ENCODE measurements around the gene GALNT2. TPM values are rescaled to one million over a fixed set of nuclear protein-coding genes. Genes with fewer than 3 reads are reported as not detected.

The GALNT2 gene
- total and polyA plus RNA-seq, 8 donors, result 18.3 to 118 (median 57.3) TPM

DNA sequence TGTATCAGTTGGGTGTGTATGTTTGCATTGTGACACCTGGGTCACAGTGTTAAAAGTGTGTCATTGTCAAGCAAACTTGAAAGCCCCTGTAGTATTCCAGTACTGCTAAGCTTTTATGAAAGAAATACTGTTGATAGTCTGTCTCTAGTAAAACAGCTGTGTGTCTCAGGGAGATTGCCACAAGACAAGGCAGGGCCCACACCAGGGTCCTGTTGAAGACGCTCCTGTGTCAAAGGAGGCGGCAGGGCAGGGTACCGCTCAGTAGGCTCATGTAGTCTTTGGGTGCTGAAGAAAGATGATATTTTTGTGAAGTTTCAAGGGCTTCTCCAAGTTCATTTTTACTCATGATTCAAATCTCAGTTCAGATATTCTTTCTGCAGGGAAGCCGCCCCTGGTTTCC is 132.5 kb downstream of the GALNT2 start:
- TF ChIP-seq, protein P1, sequence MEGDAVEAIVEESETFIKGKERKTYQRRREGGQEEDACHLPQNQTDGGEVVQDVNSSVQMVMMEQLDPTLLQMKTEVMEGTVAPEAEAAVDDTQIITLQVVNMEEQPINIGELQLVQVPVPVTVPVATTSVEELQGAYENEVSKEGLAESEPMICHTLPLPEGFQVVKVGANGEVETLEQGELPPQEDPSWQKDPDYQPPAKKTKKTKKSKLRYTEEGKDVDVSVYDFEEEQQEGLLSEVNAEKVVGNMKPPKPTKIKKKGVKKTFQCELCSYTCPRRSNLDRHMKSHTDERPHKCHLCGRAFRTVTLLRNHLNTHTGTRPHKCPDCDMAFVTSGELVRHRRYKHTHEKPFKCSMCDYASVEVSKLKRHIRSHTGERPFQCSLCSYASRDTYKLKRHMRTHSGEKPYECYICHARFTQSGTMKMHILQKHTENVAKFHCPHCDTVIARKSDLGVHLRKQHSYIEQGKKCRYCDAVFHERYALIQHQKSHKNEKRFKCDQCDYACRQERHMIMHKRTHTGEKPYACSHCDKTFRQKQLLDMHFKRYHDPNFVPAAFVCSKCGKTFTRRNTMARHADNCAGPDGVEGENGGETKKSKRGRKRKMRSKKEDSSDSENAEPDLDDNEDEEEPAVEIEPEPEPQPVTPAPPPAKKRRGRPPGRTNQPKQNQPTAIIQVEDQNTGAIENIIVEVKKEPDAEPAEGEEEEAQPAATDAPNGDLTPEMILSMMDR (IDR thresholded peaks at IDR 0.05), result no peak
- 93 to 98% methylated on average over 4 of the region's 4 CpGs for WGBS, 2 donors
- H3K27me3 ChIP-seq, result no peaks in the 10 kb centered on the region
- intact Hi-C loops (cut with DNase I), result no loop called here
- no peak overlapping the region for H3K4me3 ChIP-seq
- no peak for ATAC-seq
- DNase-seq, result no peak
- peaks cover 1 to 4% (median 2%) of the 10 kb centered on the region in 3 donors for H3K4me1 ChIP-seq
- peaks cover 0 to 6% (median 0%) of the 10 kb centered on the region in 3 donors for H3K36me3 ChIP-seq
- H3K27ac ChIP-seq, result no peak overlapping the region
- FAIRE-seq, result no peak
- H3K9me3 ChIP-seq, result no peaks in the 10 kb centered on the region

DNA sequence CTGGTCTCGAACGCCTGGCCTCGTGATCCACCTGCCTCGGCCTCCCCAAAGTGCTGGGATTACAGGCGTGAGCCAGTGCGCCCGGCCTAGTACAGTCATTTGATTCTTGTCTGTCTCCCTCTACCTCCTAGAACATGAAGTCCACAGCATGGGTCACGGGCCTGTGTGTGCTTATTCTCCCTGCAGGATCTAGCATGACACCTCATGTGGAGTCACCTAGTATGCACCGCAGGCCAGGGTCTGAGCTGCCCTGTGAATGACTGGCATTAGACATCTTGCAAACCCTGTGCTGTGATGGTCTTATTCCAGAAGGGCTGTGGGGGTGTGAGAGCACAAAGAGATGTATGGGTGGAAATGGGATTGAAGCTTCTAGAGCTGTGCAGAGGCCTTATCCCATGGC is 133.2 kb downstream of the GALNT2 start:
- Histone ChIP-seq H3K4me1 (peaks cover 9 to 10% (median 9%) of the 10 kb centered on the region in 3 donors), H3K9me3 (no peaks in the 10 kb centered on the region), H3K27me3 (no peaks in the 10 kb centered on the region), H3K36me3 (peaks cover 0 to 6% (median 0%) of the 10 kb centered on the region in 3 donors), H3K4me3 (no peak overlapping the region), H3K27ac (no peak overlapping the region)
- FAIRE-seq (no peak), DNase-seq (peak in 1 of 6 donors; percentile 6), ATAC-seq (no peak)
- 93 to 96% methylated on average over 9 of the region's 9 CpGs for WGBS, 2 donors
- intact Hi-C loops (cut with DNase I), result no loop called here
- TF ChIP-seq, protein P1 (IDR thresholded peaks at IDR 0.05), result no peak

DNA sequence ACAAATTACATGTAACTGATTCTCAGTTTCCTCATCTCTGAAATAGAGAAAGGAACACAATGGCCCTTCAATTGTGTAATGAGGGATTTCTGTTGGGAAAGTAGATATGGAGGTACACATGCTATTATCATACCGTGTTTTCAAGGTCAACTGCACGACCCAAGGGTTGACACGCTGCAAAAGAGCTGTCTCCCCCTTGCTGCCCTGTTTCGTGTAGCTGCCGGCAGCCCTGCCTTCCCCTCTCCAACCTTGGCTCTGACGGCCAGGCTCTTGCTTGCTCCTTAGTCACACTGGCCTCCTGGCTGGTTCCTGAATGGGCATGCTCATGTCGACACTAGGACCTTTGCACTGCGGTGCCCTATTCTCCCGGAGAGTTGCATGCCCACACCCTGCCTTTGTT is 134.4 kb downstream of the GALNT2 start:
- H3K27me3 ChIP-seq, result no peaks in the 10 kb centered on the region
- no peak for FAIRE-seq
- H3K4me1 ChIP-seq, result peaks cover 17 to 19% (median 19%) of the 10 kb centered on the region in 3 donors
- WGBS, 2 donors, result 38 to 44% methylated on average over 9 of the region's 9 CpGs
- ATAC-seq, result peak in 3 of 4 donors; percentile 21 to 49 (median 33)
- peaks cover 0 to 6% (median 0%) of the 10 kb centered on the region in 3 donors for H3K36me3 ChIP-seq
- H3K27ac ChIP-seq, result no peak overlapping the region
- no peak for DNase-seq
- no peak overlapping the region for H3K4me3 ChIP-seq
- intact Hi-C loops (cut with DNase I), result no loop called here
- no peaks in the 10 kb centered on the region for H3K9me3 ChIP-seq
- TF ChIP-seq, protein P1 (IDR thresholded peaks at IDR 0.05), result no peak

DNA sequence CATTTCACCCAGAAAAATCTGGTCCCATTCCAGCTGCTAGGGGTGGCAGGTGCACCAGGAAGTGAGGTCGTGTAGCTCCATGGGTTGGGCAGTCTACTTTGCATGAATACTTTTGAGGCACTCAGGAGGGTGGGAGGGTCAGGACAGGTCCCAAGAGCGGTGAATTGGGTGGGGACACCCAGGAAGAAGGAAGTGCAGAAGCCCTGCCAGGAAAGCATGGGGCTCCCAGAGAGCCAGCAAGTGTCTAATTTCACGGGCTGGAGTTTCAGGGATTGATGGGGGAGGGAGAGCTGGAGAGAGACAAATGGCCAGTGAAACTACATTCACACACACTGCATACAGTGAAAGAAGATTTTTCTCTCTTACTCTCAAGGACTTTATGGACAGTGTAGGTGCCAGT is 137.8 kb downstream of the GALNT2 start:
- intact Hi-C loops (cut with DNase I), result no loop called here

DNA sequence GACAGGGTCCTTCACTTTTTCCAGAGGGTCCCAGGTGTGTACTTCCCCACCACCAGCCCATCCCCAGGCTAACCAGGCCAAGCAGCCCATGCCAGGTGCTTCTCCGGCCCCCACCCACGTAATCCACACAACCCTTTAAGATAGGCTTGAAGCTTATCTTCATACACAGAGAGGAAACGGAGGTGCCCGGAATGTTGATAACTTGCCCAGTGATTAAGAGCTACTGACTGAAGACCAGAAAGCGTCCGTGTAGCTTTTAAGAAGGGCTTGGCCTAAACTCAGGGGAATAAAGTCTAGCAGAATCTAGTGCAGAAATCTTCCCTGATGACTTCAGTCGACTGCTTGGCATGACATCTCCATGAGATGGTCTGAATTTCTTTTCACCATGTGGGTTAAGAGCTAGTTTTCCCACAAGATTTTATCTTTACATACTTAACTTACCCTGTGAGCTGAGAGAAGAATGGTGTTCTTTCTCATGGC is 138.7 kb downstream of the GALNT2 start:
- H3K27ac ChIP-seq, result peak overlapping the region in 1 of 4 donors; percentile 55
- TF ChIP-seq, protein P1 (IDR thresholded peaks at IDR 0.05), result no peak
- H3K4me3 ChIP-seq, result no peak overlapping the region
- FAIRE-seq (no peak), ATAC-seq (peak; percentile 39 to 60 (median 56)), DNase-seq (no peak)
- 24 to 25% methylated on average over 7 of the region's 7 CpGs for WGBS, 2 donors
- H3K36me3 ChIP-seq, result peaks cover 0 to 6% (median 0%) of the 10 kb centered on the region in 3 donors
- H3K9me3 ChIP-seq, result no peaks in the 10 kb centered on the region
- H3K4me1 ChIP-seq, result peaks cover 24 to 33% (median 28%) of the 10 kb centered on the region in 3 donors
- no peaks in the 10 kb centered on the region for H3K27me3 ChIP-seq
- intact Hi-C loops (cut with DNase I), result no loop called here

More for the DNA sequence above, 137.8 kb downstream of the GALNT2 start:
- Histone ChIP-seq H3K36me3 (peaks cover 0 to 6% (median 0%) of the 10 kb centered on the region in 3 donors), H3K27me3 (no peaks in the 10 kb centered on the region), H3K4me1 (peaks cover 19 to 24% (median 19%) of the 10 kb centered on the region in 3 donors), H3K4me3 (no peak overlapping the region), H3K27ac (peak overlapping the region in 2 of 4 donors; percentile 15 to 55), H3K9me3 (no peaks in the 10 kb centered on the region)
- ATAC-seq, result peak; percentile 44 to 76 (median 62)
- no peak for FAIRE-seq
- TF ChIP-seq, protein P1 (IDR thresholded peaks at IDR 0.05), result no peak
- peak in 3 of 6 donors; percentile 34 to 46 (median 46) for DNase-seq
- 12 to 19% methylated on average over 3 of the region's 3 CpGs for WGBS, 2 donors

All from pancreas (tissue), 10 donors.